ENCODE results near the gene KRT72.

Gene KRT72

GRCh38 chr12:52578469-52578868, 22.8 kb downstream of the KRT72 start:
- DNase-seq (ENCODE audit: low read depth) = no peak

GRCh38 chr12:52577316-52577715, 23.9 kb downstream of the KRT72 start:
- no peak for DNase-seq (ENCODE audit: low read depth)

GRCh38 chr12:52575948-52576347, 25.3 kb downstream of the KRT72 start:
- DNase-seq (ENCODE audit: low read depth) = no peak

GRCh38 chr12:52575256-52575655, 26.0 kb downstream of the KRT72 start:
- no peak for DNase-seq (ENCODE audit: low read depth)

GRCh38 chr12:52573743-52574142, 27.5 kb downstream of the KRT72 start, which contains the start of gene KRT74:
Gene KRT74, minus strand, starts transcription at chr12:52573843. Its CDS starts 66 bp downstream, at chr12:52573777.
- no peak for DNase-seq (ENCODE audit: low read depth)

- no peak for DNase-seq (ENCODE audit: low read depth)
These were observed 28.0 kb downstream of the KRT72 start for GRCh38 chr12:52573306-52573705.

- no peak for DNase-seq (ENCODE audit: low read depth)
These were observed 30.8 kb downstream of the KRT72 start for GRCh38 chr12:52570511-52570910.

GRCh38 chr12:52568111-52568510, 33.2 kb downstream of the KRT72 start:
- no peak for DNase-seq (ENCODE audit: low read depth)

- no peak for DNase-seq (ENCODE audit: low read depth)
These were observed 34.4 kb downstream of the KRT72 start for GRCh38 chr12:52566847-52567291.

- no peak for DNase-seq (ENCODE audit: low read depth)
These were observed 36.7 kb downstream of the KRT72 start for GRCh38 chr12:52564582-52564981.

- DNase-seq (ENCODE audit: low read depth) = peak; percentile 12
These were observed 39.3 kb downstream of the KRT72 start for GRCh38 chr12:52561880-52562449.

- no peak for DNase-seq (ENCODE audit: low read depth)
These were observed 41.3 kb downstream of the KRT72 start for GRCh38 chr12:52559979-52560378.

- no peak for DNase-seq (ENCODE audit: low read depth)
These were observed 42.4 kb downstream of the KRT72 start for GRCh38 chr12:52558781-52559445.

- no peak for DNase-seq (ENCODE audit: low read depth)
These were observed 43.8 kb downstream of the KRT72 start for GRCh38 chr12:52557476-52557875.

- no peak for DNase-seq (ENCODE audit: low read depth)
These were observed 45.7 kb downstream of the KRT72 start for GRCh38 chr12:52555577-52555976.

- no peak for DNase-seq (ENCODE audit: low read depth)
These were observed 48.5 kb downstream of the KRT72 start, which contains the start of gene KRT71 for GRCh38 chr12:52552681-52553195. Gene KRT71, minus strand, starts transcription at chr12:52553145. Its CDS starts 68 bp downstream, at chr12:52553077.

- DNase-seq (ENCODE audit: low read depth) = no peak
These were observed 49.2 kb downstream of the KRT72 start for GRCh38 chr12:52552055-52552454.

- no peak for DNase-seq (ENCODE audit: low read depth)
These were observed 49.9 kb downstream of the KRT72 start for GRCh38 chr12:52551216-52551865.

- DNase-seq (ENCODE audit: low read depth) = no peak
These were observed 55.1 kb downstream of the KRT72 start for GRCh38 chr12:52546126-52546525.

GRCh38 chr12:52543985-52544883, 57.0 kb downstream of the KRT72 start:
- no peak for DNase-seq (ENCODE audit: low read depth)

GRCh38 chr12:52542785-52543318, 58.4 kb downstream of the KRT72 start:
- DNase-seq (ENCODE audit: low read depth) = no peak

GRCh38 chr12:52542157-52542556, 59.1 kb downstream of the KRT72 start:
- DNase-seq (ENCODE audit: low read depth) = no peak
